ENCODE data around the gene DAPK1. TPM values are rescaled to one million over a fixed set of nuclear protein-coding genes. Genes with fewer than 3 reads are reported as not detected.

DAPK1 gene
- total RNA-seq, 1 donor from 2014 or later, result 0.79 TPM

DNA sequence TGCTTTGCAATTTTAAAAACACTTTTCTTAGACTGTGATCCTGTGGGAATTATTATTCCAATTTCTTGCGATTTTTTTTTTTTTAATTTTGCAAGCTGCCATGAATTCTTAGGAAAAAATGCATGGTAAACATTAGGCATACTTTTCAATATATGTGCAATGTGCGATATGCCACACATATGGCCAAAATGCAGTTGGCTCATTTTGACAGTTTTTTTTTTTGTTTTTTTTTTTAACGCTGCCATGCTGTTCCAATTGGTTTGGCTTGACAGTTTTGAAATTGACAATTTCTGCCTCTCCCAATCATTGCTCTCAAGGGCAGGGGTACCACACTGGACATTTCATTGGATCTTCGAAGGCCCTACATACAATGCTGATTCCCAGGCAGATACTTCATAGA lies 36.4 kb downstream of the DAPK1 start:
- Histone ChIP-seq H3K36me3 (ENCODE audit: control insufficient read depth, insufficient read depth, low read length) (no peaks in the 10 kb centered on the region), H3K4me3 (ENCODE audit: low read depth, low read length) (no peak overlapping the region), H3K27me3 (ENCODE audit: control insufficient read depth, insufficient read depth, low read length) (no peaks in the 10 kb centered on the region)
- DNase-seq (ENCODE audit: low read depth) (no peak), FAIRE-seq (no peak)
- no peak for TF ChIP-seq CTCF (IDR thresholded peaks at IDR 0.05; ENCODE audit: insufficient read depth, low read length, severe bottlenecking)

- Histone ChIP-seq H3K36me3 (ENCODE audit: control insufficient read depth, insufficient read depth, low read length) (no peaks in the 10 kb centered on the region), H3K27me3 (ENCODE audit: control insufficient read depth, insufficient read depth, low read length) (no peaks in the 10 kb centered on the region), H3K4me3 (ENCODE audit: low read depth, low read length) (no peak overlapping the region)
- FAIRE-seq, result no peak
- no peak for TF ChIP-seq CTCF (IDR thresholded peaks at IDR 0.05; ENCODE audit: insufficient read depth, low read length, severe bottlenecking)
- DNase-seq (ENCODE audit: low read depth), result no peak
Observed at GRCh38 chr9:87534957-87535356, 37.3 kb downstream of the DAPK1 start.

DNA sequence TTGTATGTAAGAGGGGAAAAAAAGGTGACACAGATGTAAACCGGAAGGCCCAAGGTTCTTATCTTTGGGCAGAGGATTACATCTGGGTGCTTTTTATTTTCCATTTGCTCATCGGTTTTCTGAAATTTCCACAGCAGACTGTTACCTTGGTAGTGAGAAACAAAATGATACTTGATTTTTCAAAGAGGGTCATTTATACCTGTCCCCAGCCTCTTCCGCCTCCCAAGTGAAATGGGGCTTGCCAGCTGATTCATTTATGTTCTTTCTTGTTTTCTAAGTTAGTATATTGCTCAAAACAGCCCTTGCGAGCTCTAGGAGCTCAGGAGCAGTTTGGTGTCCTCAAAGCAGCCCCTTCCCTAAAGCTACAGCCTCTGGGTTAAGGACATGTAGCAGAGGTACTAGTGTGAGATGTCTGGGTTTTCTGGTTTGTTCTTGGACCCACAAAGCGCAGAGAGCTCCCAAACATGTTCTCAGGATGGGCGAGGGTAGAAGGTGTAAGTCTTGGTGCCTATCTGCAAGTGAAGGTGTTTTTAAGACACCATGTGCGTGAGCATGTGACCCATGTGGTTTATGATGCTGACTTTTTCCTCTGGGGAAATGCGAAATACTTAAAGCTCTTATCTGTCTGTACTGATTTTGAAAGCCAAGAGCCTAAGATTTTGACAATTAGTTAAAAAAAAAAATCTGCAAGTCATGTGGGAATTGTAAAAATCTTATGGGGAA lies 38.3 kb downstream of the DAPK1 start:
- no peak for TF ChIP-seq CTCF (IDR thresholded peaks at IDR 0.05; ENCODE audit: insufficient read depth, low read length, severe bottlenecking)
- no peaks in the 10 kb centered on the region for H3K36me3 ChIP-seq (ENCODE audit: control insufficient read depth, insufficient read depth, low read length)
- DNase-seq (ENCODE audit: low read depth) (no peak), FAIRE-seq (no peak)
- H3K4me3 ChIP-seq (ENCODE audit: low read depth, low read length), result no peak overlapping the region
- H3K27me3 ChIP-seq (ENCODE audit: control insufficient read depth, insufficient read depth, low read length), result no peaks in the 10 kb centered on the region

- DNase-seq (ENCODE audit: low read depth), result no peak
Observed at GRCh38 chr9:87537625-87538024, 40.0 kb downstream of the DAPK1 start.

GRCh38 chr9:87540444-87541105 lies 42.9 kb downstream of the DAPK1 start:
- no peaks in the 10 kb centered on the region for H3K27me3 ChIP-seq (ENCODE audit: control insufficient read depth, insufficient read depth, low read length)
- H3K36me3 ChIP-seq (ENCODE audit: control insufficient read depth, insufficient read depth, low read length), result no peaks in the 10 kb centered on the region
- FAIRE-seq, result no peak
- TF ChIP-seq CTCF (IDR thresholded peaks at IDR 0.05; ENCODE audit: insufficient read depth, low read length, severe bottlenecking), result no peak
- DNase-seq (ENCODE audit: low read depth), result no peak
- H3K4me3 ChIP-seq (ENCODE audit: low read depth, low read length), result no peak overlapping the region

More at GRCh38 chr9:87537625-87538024, 40.0 kb downstream of the DAPK1 start:
- Histone ChIP-seq H3K27me3 (ENCODE audit: control insufficient read depth, insufficient read depth, low read length) (no peaks in the 10 kb centered on the region), H3K36me3 (ENCODE audit: control insufficient read depth, insufficient read depth, low read length) (no peaks in the 10 kb centered on the region), H3K4me3 (ENCODE audit: low read depth, low read length) (no peak overlapping the region)
- no peak for FAIRE-seq
- TF ChIP-seq CTCF (IDR thresholded peaks at IDR 0.05; ENCODE audit: insufficient read depth, low read length, severe bottlenecking), result no peak
